Left lung (tissue), 10 donors: ENCODE measurements around the gene FBXO34. TPM values are rescaled to one million over a fixed set of nuclear protein-coding genes. Genes with fewer than 3 reads are reported as not detected.

ENCODE experiments used
- ATAC-seq: fragments of 200-7000 bp; cut with Tn5 transposase; one replicate; pipeline ENCODE4 v1.9.1; 2020; ENCODE audit warnings: moderate library complexity
- DNase-seq, 4 donors: peaks; one replicate each; pipeline ENCODE4 v3.0.0-alpha.2; 2013 to 2020
- H3K27ac ChIP-seq, 2 donors: fragments of 200-600 bp; sonication (generic) in 1 of 2; one replicate each; pipeline versions ENCODE4 v1.5.0 to v1.8.0; 2020 to 2021
- H3K27me3 ChIP-seq, 2 donors: fragments of 200-600 bp; sonication (generic) in 1 of 2; one replicate each; pipeline versions ENCODE4 v1.5.0 to v1.8.0; 2020 to 2021
- H3K36me3 ChIP-seq, 2 donors: fragments of 200-600 bp; sonication (generic) in 1 of 2; one replicate each; pipeline versions ENCODE4 v1.5.0 to v1.8.0; 2020 to 2021
- H3K4me1 ChIP-seq, 2 donors: fragments of 200-600 bp; one replicate each; pipeline ENCODE4 v1.8.0; 2021
- H3K4me3 ChIP-seq, 2 donors: fragments of 200-600 bp; sonication (generic) in 1 of 2; one replicate each; pipeline versions ENCODE4 v1.5.0 to v1.8.0; 2020 to 2021; ENCODE audit warnings: mild to moderate bottlenecking in 1 of 2
- H3K9me3 ChIP-seq, 2 donors: fragments of 200-600 bp; sonication (generic) in 1 of 2; one replicate each; pipeline versions ENCODE4 v1.5.0 to v1.8.0; 2020 to 2021
- CTCF ChIP-seq, 2 donors: fragments of 200-600 bp; sonication (generic) in 1 of 2; IDR thresholded peaks; one replicate each; pipeline versions ENCODE4 v1.5.0 to v1.8.0; 2021; ENCODE audit warnings: antibody characterized with exemption in 2 of 2
- intact Hi-C, 2 donors: fragments of 100-400 bp; cut with DNase I; formaldehyde crosslinking; loops; one replicate each; pipeline versions ENCODE4 v1.11.2 to v1.14.2; 2022
- polyA plus RNA-seq, 6 donors: library from polyadenylated mRNA; unstranded; fragments of 120-200 nt; gene quantifications; one replicate each; pipeline ENCODE4 v1.2.1, GENCODE V29; 2013; ENCODE audit not compliant: insufficient read length in 6 of 6
- total RNA-seq, 2 donors: library from RNA; stranded (reverse); fragmentation: NEBNext Ultra II Directional; extraction: Animal tissue kit (Norgen Biotek cat#: 25700); gene quantifications; one replicate each; pipeline ENCODE4 v1.2.1, GENCODE V29; 2021
- donor health status: DM: no; HTN: yes; CAD: no.
- donor health status: DM: no; HTN: no; CAD: no.

FBXO34 gene
- total and polyA plus RNA-seq, 8 donors: 24.4 to 43.9 (median 33.5) TPM

- ATAC-seq (no peak), DNase-seq (no peak)
- H3K4me1 ChIP-seq: peaks cover 11 to 63% of the 10 kb centered on the region in 2 donors
- H3K27ac ChIP-seq: peak overlapping the region in 1 of 2 donors; percentile 97
- no peaks in the 10 kb centered on the region for H3K27me3 ChIP-seq
- no peak for TF ChIP-seq CTCF (IDR thresholded peaks at IDR 0.05)
- no peaks in the 10 kb centered on the region for H3K36me3 ChIP-seq
- H3K9me3 ChIP-seq: no peaks in the 10 kb centered on the region
- intact Hi-C loops: no loop called here
- H3K4me3 ChIP-seq: peak overlapping the region in 1 of 2 donors; percentile 89
Observed at GRCh38 chr14:55274146-55274545, 2.9 kb downstream of the FBXO34 start.

- Histone ChIP-seq H3K9me3 (no peaks in the 10 kb centered on the region), H3K4me3 (no peak overlapping the region), H3K36me3 (no peaks in the 10 kb centered on the region), H3K27ac (no peak overlapping the region), H3K27me3 (no peaks in the 10 kb centered on the region), H3K4me1 (peaks cover 11 to 63% of the 10 kb centered on the region in 2 donors)
- DNase-seq: no peak
- no peak for TF ChIP-seq CTCF (IDR thresholded peaks at IDR 0.05)
- no peak for ATAC-seq
- intact Hi-C loops: no loop called here
Observed at GRCh38 chr14:55274751-55275150, 3.5 kb downstream of the FBXO34 start.

- intact Hi-C loops: no loop called here
- no peak for DNase-seq
- no peak overlapping the region for H3K4me3 ChIP-seq
- no peaks in the 10 kb centered on the region for H3K36me3 ChIP-seq
- H3K27ac ChIP-seq: no peak overlapping the region
- H3K9me3 ChIP-seq: no peaks in the 10 kb centered on the region
- no peak for TF ChIP-seq CTCF (IDR thresholded peaks at IDR 0.05)
- peaks cover 11 to 63% of the 10 kb centered on the region in 2 donors for H3K4me1 ChIP-seq
- ATAC-seq: no peak
- H3K27me3 ChIP-seq: no peaks in the 10 kb centered on the region
Observed at GRCh38 chr14:55276736-55277135, 5.5 kb downstream of the FBXO34 start.

- H3K36me3 ChIP-seq: no peaks in the 10 kb centered on the region
- ATAC-seq (peak; percentile 7), DNase-seq (no peak)
- intact Hi-C loops: no loop called here
- H3K27ac ChIP-seq: peak overlapping the region in 1 of 2 donors; percentile 55
- no peaks in the 10 kb centered on the region for H3K9me3 ChIP-seq
- no peak overlapping the region for H3K4me3 ChIP-seq
- TF ChIP-seq CTCF (IDR thresholded peaks at IDR 0.05): no peak
- peaks cover 6 to 55% of the 10 kb centered on the region in 2 donors for H3K4me1 ChIP-seq
- H3K27me3 ChIP-seq: no peaks in the 10 kb centered on the region
Observed at GRCh38 chr14:55277972-55278740, 6.9 kb downstream of the FBXO34 start.

GRCh38 chr14:55279384-55279783, 8.2 kb downstream of the FBXO34 start:
- TF ChIP-seq CTCF (IDR thresholded peaks at IDR 0.05): no peak
- no peak overlapping the region for H3K27ac ChIP-seq
- H3K27me3 ChIP-seq: no peaks in the 10 kb centered on the region
- ATAC-seq (no peak), DNase-seq (no peak)
- no peaks in the 10 kb centered on the region for H3K36me3 ChIP-seq
- H3K9me3 ChIP-seq: no peaks in the 10 kb centered on the region
- no peak overlapping the region for H3K4me3 ChIP-seq
- intact Hi-C loops: no loop called here
- H3K4me1 ChIP-seq: peaks cover 1 to 42% of the 10 kb centered on the region in 2 donors
